Measurements from ENCODE around the gene NRTN. TPM values are rescaled to one million over a fixed set of nuclear protein-coding genes. Genes with fewer than 3 reads are reported as not detected.

The NRTN gene
- total and polyA plus RNA-seq, 2 of the 13 experiments (the other 11 are each of a cell fraction or from before 2014, with no cell fraction given) = 4.1 to 5.3 TPM

DNA sequence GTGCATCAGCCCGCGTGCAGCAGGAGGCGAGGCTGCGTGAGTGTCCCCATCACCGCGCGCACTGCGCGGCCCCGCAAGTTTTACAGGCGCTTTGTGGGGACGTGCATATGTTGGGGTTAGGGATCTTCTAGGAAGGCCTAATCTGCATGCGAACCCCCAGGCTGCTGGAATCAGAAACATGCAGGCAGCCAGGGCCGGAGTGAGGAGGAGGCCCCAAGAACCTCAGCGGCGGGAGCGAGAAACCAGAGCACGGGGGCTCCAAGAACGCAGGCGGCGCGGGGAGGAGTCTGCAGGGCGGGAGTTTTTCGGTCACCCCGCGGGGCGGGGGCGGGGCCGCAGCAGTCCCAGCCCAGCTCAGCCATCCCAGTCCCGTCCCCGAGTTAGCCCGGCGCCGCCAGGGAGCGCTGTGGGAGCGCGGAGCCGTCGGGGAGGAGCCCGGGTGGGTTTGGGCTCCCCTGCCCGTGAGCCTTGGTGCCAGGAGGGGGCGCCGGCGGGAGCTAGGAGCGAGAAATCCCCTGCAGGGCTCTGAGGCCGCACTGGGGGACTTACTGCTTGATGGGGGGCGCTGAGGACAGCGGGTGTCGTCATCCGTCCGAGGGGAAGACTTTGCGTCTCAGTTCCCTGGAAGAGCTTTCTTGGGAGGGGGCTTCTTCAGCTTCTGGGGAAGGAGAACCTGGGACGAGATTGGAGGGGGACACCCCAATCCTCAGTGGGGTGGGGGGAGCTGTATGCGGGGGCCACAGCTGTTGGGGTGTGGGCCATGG, 933 bp upstream of the NRTN start (continued):
- TF ChIP-seq, protein P1, sequence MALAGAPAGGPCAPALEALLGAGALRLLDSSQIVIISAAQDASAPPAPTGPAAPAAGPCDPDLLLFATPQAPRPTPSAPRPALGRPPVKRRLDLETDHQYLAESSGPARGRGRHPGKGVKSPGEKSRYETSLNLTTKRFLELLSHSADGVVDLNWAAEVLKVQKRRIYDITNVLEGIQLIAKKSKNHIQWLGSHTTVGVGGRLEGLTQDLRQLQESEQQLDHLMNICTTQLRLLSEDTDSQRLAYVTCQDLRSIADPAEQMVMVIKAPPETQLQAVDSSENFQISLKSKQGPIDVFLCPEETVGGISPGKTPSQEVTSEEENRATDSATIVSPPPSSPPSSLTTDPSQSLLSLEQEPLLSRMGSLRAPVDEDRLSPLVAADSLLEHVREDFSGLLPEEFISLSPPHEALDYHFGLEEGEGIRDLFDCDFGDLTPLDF (CRISPR knock-in tag; IDR thresholded peaks at IDR 0.05) = 0 out of 2 replicates have a peak, but pooled peaks have one; percentile 58
- TF ChIP-seq, protein P2, sequence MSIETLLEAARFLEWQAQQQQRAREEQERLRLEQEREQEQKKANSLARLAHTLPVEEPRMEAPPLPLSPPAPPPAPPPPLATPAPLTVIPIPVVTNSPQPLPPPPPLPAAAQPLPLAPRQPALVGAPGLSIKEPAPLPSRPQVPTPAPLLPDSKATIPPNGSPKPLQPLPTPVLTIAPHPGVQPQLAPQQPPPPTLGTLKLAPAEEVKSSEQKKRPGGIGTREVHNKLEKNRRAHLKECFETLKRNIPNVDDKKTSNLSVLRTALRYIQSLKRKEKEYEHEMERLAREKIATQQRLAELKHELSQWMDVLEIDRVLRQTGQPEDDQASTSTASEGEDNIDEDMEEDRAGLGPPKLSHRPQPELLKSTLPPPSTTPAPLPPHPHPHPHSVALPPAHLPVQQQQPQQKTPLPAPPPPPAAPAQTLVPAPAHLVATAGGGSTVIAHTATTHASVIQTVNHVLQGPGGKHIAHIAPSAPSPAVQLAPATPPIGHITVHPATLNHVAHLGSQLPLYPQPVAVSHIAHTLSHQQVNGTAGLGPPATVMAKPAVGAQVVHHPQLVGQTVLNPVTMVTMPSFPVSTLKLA (IDR thresholded peaks at IDR 0.05) = no peak
- TF ChIP-seq KDM2A (CRISPR knock-in tag; IDR thresholded peaks at IDR 0.05; ENCODE audit: borderline replicate concordance, low read depth) = peak; percentile 88
- 0 out of 2 replicates have a peak, but pooled peaks have one; percentile 28 for TF ChIP-seq MIER3 (CRISPR knock-in tag; IDR thresholded peaks at IDR 0.05; ENCODE audit: borderline replicate concordance)
- TF ChIP-seq, protein P3, sequence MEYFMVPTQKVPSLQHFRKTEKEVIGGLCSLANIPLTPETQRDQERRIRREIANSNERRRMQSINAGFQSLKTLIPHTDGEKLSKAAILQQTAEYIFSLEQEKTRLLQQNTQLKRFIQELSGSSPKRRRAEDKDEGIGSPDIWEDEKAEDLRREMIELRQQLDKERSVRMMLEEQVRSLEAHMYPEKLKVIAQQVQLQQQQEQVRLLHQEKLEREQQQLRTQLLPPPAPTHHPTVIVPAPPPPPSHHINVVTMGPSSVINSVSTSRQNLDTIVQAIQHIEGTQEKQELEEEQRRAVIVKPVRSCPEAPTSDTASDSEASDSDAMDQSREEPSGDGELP (IDR thresholded peaks at IDR 0.05; ENCODE audit: borderline replicate concordance, low read depth) = peak; percentile 28; the same call in 1 of the 2 replicates
- TF ChIP-seq ZFP41 (CRISPR knock-in tag; IDR thresholded peaks at IDR 0.05; ENCODE audit: borderline replicate concordance) = no peak; the same call in 1 of the 2 replicates
- peak; percentile 38 for TF ChIP-seq AGO2 (optimal IDR thresholded peaks at IDR 0.05; ENCODE audit: low read depth, low read length)
- TF ChIP-seq, protein P4, sequence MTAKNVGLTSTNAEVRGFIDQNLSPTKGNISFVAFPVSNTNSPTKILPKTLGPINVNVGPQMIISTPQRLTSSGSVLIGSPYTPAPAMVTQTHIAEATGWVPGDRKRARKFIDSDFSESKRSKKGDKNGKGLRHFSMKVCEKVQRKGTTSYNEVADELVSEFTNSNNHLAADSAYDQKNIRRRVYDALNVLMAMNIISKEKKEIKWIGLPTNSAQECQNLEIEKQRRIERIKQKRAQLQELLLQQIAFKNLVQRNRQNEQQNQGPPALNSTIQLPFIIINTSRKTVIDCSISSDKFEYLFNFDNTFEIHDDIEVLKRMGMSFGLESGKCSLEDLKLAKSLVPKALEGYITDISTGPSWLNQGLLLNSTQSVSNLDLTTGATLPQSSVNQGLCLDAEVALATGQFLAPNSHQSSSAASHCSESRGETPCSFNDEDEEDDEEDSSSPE (CRISPR knock-in tag; IDR thresholded peaks at IDR 0.05) = peak; percentile 66
- peak; percentile 47 for TF ChIP-seq FOSL2 (CRISPR knock-in tag; IDR thresholded peaks at IDR 0.05)
- TF ChIP-seq, protein P5, sequence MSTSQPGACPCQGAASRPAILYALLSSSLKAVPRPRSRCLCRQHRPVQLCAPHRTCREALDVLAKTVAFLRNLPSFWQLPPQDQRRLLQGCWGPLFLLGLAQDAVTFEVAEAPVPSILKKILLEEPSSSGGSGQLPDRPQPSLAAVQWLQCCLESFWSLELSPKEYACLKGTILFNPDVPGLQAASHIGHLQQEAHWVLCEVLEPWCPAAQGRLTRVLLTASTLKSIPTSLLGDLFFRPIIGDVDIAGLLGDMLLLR (CRISPR knock-in tag; IDR thresholded peaks at IDR 0.05) = peak; percentile 48; the same call in 1 of the 2 replicates
- 0 out of 2 replicates have a peak, but pooled peaks have one; percentile 45 for TF ChIP-seq ZNF317 (CRISPR knock-in tag; IDR thresholded peaks at IDR 0.05)
- peak; percentile 36; the same call in 1 of the 2 replicates for TF ChIP-seq HDAC2 (CRISPR knock-in tag; IDR thresholded peaks at IDR 0.05)
- TF ChIP-seq ZNF543 (CRISPR knock-in tag; IDR thresholded peaks at IDR 0.05) = peak; percentile 51; the same call in 1 of the 2 replicates
- TF ChIP-seq PHF21A (CRISPR knock-in tag; IDR thresholded peaks at IDR 0.05) = peak; percentile 85
- TF ChIP-seq, protein P6, sequence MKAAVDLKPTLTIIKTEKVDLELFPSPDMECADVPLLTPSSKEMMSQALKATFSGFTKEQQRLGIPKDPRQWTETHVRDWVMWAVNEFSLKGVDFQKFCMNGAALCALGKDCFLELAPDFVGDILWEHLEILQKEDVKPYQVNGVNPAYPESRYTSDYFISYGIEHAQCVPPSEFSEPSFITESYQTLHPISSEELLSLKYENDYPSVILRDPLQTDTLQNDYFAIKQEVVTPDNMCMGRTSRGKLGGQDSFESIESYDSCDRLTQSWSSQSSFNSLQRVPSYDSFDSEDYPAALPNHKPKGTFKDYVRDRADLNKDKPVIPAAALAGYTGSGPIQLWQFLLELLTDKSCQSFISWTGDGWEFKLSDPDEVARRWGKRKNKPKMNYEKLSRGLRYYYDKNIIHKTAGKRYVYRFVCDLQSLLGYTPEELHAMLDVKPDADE (CRISPR knock-in tag; IDR thresholded peaks at IDR 0.05) = no peak
- TF ChIP-seq ZNF660 (CRISPR knock-in tag; IDR thresholded peaks at IDR 0.05; ENCODE audit: borderline replicate concordance, low read depth) = no peak
- peak; percentile 55; the same call in 1 of the 2 replicates for TF ChIP-seq ZFX (CRISPR knock-in tag; IDR thresholded peaks at IDR 0.05; ENCODE audit: low read depth)
- TF ChIP-seq ZMYM2 (CRISPR knock-in tag; IDR thresholded peaks at IDR 0.05) = peak; percentile 50; the same call in 1 of the 2 replicates
- TF ChIP-seq CREB1 (IDR thresholded peaks at IDR 0.05) = no peak
- no peak for TF ChIP-seq CREB1 (CRISPR knock-in tag; IDR thresholded peaks at IDR 0.05)
- TF ChIP-seq HCFC1 (IDR thresholded peaks at IDR 0.05; ENCODE audit: low read depth, low read length) = peak; percentile 30; the same call in 1 of the 2 replicates
- TF ChIP-seq ZSCAN29 (CRISPR knock-in tag; conservative IDR thresholded peaks at IDR 0.05) = 0 out of 2 replicates have a peak, but pooled peaks have one; percentile 58
- TF ChIP-seq MXD4 (CRISPR knock-in tag; IDR thresholded peaks at IDR 0.05) = 0 out of 2 replicates have a peak, but pooled peaks have one; percentile 18
- TF ChIP-seq MATR3 (CRISPR knock-in tag; IDR thresholded peaks at IDR 0.05) = no peak
